HG03135 (cell line): ENCODE data around the gene SNAI3.
"Not testable (repeated sequence)": the region's sequence is repeated elsewhere in the genome, so short reads cannot be mapped to it uniquely, and the experiment has no call there.

Experiments used
- ATAC-seq: cut with Tn5 transposase; IDR thresholded peaks from one replicate; pipeline ENCODE4 v1.9.1; 2021; ENCODE audit warnings: mild to moderate bottlenecking, moderate library complexity; ENCODE audit not compliant: unreplicated experiment

SNAI3 gene

GRCh38 chr16:88673716-88674379, 12.5 kb downstream of the SNAI3 start:
- no peak for ATAC-seq

GRCh38 chr16:88672776-88673175, 13.5 kb downstream of the SNAI3 start:
- no peak for ATAC-seq

GRCh38 chr16:88671806-88672205, 14.5 kb downstream of the SNAI3 start:
- no peak for ATAC-seq

- ATAC-seq: no peak
Observed at GRCh38 chr16:88669980-88670379, 16.3 kb downstream of the SNAI3 start.

GRCh38 chr16:88669493-88669892, 16.8 kb downstream of the SNAI3 start:
- ATAC-seq: not testable (repeated sequence)

- no peak for ATAC-seq
Observed at GRCh38 chr16:88667461-88667860, 18.8 kb downstream of the SNAI3 start.

GRCh38 chr16:88665570-88665969, 20.7 kb downstream of the SNAI3 start:
- ATAC-seq: no peak

GRCh38 chr16:88665148-88665547, 21.2 kb downstream of the SNAI3 start:
- no peak for ATAC-seq

- ATAC-seq: peak; percentile 94
Observed at GRCh38 chr16:88662843-88663606, 23.3 kb downstream of the SNAI3 start, which contains the start of gene MVD. TSS of gene MVD (minus strand) at chr16:88663091. CDS start at chr16:88663080, 11 bp downstream.

- peak; percentile 6 for ATAC-seq
Observed at GRCh38 chr16:88662222-88662842, 24.0 kb downstream of the SNAI3 start.

- ATAC-seq: no peak
Observed at GRCh38 chr16:88661468-88661867, 24.8 kb downstream of the SNAI3 start.

GRCh38 chr16:88659160-88659559, 27.1 kb downstream of the SNAI3 start:
- no peak for ATAC-seq

GRCh38 chr16:88658714-88659113, 27.6 kb downstream of the SNAI3 start:
- ATAC-seq: no peak

- no peak for ATAC-seq
Observed at GRCh38 chr16:88657371-88657770, 28.9 kb downstream of the SNAI3 start.

- ATAC-seq: no peak
Observed at GRCh38 chr16:88656291-88656980, 29.9 kb downstream of the SNAI3 start.

- no peak for ATAC-seq
Observed at GRCh38 chr16:88655733-88656281, 30.5 kb downstream of the SNAI3 start.

GRCh38 chr16:88655053-88655732, 31.1 kb downstream of the SNAI3 start:
- ATAC-seq: no peak

- ATAC-seq: no peak
Observed at GRCh38 chr16:88654363-88655052, 31.8 kb downstream of the SNAI3 start.

GRCh38 chr16:88653596-88654362, 32.5 kb downstream of the SNAI3 start:
- ATAC-seq: no peak
